Uterus (tissue), 2 donors: Measurements from ENCODE around the gene TALDO1.

Experiments used
- CTCF ChIP-seq, 4 experiments: fragments of 200-600 bp in 2 of 4; fragments of 450-650 bp in 2 of 4; sonication (generic) in 2 of 4; IDR thresholded peaks; one replicate each; pipeline ENCODE4 v1.5.1; 2016 to 2019; ENCODE audit warnings: antibody characterized with exemption in 4 of 4, mild to moderate bottlenecking in 2 of 4, moderate library complexity in 1 of 4
- POLR2A ChIP-seq, 2 donors: fragments of 450-650 bp; IDR thresholded peaks; one replicate each; pipeline ENCODE4 v1.6.1; 2016; ENCODE audit warnings: antibody characterized with exemption in 2 of 2, mild to moderate bottlenecking in 1 of 2, moderate library complexity in 1 of 2

DNA sequence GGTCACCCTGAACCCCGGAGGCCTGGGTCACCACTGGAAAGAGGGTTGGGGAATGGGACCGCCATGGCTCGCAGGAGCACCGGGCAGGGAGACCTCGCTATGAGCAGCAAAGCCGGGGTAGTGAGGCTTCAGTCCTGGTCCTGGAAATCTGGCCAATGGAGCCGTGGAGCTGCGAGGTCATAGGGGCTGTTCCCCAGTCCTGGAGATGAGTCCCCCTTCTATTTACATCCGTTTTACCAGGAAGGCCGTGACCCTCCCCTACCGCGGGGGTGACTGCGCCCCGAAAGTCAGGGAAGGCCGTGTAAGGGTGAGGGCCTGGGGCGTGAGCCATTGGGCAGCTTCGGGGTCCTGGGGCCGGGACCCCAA lies 57.3 kb downstream of the TALDO1 start:
- TF ChIP-seq CTCF (IDR thresholded peaks at IDR 0.05) (no peak), POLR2A (IDR thresholded peaks at IDR 0.05) (no peak)
